Left renal cortex interstitium (tissue), 4 donors: ENCODE measurements around the gene MORN1. TPM values are rescaled to one million over a fixed set of nuclear protein-coding genes. Genes with fewer than 3 reads are reported as not detected.
A peak's percentile ranks its signal among the peaks of the same experiment; 100 is the strongest.

ENCODE experiments used
- DNase-seq, 4 donors: peaks; one replicate each; pipeline ENCODE4 v3.0.0-alpha.2; 2013; ENCODE audit warnings: low read depth in 4 of 4, low spot score in 2 of 4, missing footprints in 1 of 4
- polyA plus RNA-seq, 4 donors: library from polyadenylated mRNA; unstranded; fragments of 120-200 nt; gene quantifications; one replicate each; pipeline ENCODE4 v1.2.1, GENCODE V29; 2013; ENCODE audit not compliant: insufficient read length in 4 of 4

MORN1 gene
- polyA plus RNA-seq, 4 donors: 9.3 to 21.2 (median 16.6) TPM

DNA sequence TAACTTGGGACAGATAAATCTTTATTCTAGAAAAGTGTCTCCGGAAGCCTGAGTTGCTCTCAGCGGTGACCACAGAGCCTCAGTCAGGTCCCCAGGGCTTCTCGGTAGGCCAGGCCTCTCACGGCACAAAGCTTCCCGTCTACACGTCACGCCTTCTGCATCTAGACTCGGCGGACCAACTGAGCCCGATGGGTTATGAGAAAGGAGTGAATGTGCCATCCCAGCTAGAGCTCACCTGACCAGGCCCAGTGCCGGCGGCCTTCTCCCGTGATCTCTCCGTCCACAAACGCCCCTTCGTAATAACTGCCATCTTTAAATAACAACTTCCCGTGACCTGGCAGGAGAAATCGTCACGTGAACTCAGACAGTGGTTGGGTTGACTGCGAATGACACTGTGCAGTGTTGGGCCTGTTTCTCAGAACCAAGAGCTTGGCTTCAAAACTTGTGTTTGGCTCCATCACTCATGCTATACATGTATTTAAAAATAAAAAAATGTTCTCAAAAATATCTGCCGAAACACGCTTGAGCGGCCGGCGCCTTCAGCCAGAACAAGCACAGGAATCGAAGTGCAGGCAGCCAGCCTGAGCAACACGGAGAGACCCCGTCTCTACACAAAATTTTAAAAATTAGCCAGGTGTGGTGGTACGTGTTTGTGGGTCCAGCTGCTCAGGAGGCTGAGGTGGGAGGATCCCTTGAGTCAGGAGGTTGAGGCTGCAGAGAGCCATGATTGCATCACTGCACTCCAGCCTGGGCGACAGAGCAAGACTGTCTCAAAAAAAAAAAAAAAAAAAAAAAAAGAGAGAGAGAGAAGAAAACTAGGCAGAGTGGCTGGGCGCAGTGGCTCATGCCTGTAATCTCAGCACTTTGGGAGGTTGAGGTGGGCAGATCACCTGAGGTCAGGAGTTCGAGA lies 3.1 kb downstream of the MORN1 start:
- DNase-seq: no peak

- no peak for DNase-seq
Measured at GRCh38 chr1:2386636-2387611, 4.4 kb downstream of the MORN1 start.

DNA sequence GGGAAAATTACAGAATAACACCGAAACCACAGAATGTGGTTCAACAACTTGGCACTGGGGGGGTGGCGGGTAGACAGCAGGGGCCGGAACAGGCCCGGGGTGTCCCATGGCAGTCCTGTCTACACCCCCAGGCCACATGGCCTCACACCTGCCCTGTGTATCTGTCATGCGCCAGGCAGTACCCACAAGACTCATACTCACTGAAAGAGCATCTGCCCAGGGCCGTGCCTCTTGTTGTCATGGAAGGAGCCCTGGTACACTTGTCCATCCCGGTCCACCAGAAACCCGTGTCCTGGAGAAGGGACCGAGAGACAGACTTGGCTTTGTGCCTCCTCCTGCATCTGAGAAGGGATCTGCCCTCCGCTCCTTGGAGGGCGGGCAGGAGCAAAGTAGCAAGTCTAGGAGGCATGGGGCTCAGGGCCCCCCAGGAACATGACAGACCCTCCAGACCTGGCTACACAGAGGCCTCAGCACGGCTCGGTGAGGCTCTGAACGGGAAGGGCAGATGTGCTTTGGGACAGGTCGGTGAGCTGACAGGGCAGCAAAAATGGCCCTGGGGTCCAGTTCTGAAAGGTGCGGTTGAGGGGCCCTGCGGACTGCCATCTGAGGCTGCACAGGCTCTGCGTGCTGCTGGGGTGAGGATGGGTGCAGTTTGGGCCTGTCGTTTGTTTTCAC lies 5.6 kb downstream of the MORN1 start:
- no peak for DNase-seq

GRCh38 chr1:2384941-2385481 lies 6.3 kb downstream of the MORN1 start:
- no peak for DNase-seq

GRCh38 chr1:2384130-2384860 lies 7.1 kb downstream of the MORN1 start:
- no peak for DNase-seq

GRCh38 chr1:2383576-2383975 lies 7.8 kb downstream of the MORN1 start:
- no peak for DNase-seq

GRCh38 chr1:2382621-2383361 lies 8.6 kb downstream of the MORN1 start:
- no peak for DNase-seq

- DNase-seq: peak in 2 of 4 donors; percentile 57 to 60
Measured at GRCh38 chr1:2381741-2382620, 9.4 kb downstream of the MORN1 start.

GRCh38 chr1:2380816-2381591 lies 10.3 kb downstream of the MORN1 start:
- no peak for DNase-seq

- DNase-seq: no peak
Measured at GRCh38 chr1:2379733-2380404, 11.5 kb downstream of the MORN1 start.

GRCh38 chr1:2378956-2379732 lies 12.2 kb downstream of the MORN1 start:
- DNase-seq: no peak

DNA sequence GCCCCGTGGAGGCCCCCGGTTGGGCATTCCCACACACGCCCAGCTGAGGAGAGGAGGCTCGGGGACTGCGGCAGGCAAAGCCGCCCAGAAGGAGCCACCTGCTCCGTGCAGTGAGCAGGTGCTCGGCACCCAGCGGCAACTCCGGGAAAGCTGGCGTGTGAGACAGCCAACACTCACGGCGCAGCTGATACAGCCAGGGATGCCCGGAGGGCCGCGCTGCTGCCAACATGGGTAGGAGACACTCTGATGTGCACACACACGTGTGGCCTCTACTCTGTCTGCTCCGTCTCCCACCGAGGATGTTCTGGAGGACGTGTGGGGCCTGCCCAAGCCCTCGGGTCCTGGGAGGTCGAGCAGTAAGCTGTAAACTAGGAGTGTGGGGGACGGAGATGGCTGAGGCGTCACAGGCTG lies 12.9 kb downstream of the MORN1 start:
- DNase-seq: no peak

GRCh38 chr1:2377751-2378440 lies 13.5 kb downstream of the MORN1 start:
- no peak for DNase-seq

DNA sequence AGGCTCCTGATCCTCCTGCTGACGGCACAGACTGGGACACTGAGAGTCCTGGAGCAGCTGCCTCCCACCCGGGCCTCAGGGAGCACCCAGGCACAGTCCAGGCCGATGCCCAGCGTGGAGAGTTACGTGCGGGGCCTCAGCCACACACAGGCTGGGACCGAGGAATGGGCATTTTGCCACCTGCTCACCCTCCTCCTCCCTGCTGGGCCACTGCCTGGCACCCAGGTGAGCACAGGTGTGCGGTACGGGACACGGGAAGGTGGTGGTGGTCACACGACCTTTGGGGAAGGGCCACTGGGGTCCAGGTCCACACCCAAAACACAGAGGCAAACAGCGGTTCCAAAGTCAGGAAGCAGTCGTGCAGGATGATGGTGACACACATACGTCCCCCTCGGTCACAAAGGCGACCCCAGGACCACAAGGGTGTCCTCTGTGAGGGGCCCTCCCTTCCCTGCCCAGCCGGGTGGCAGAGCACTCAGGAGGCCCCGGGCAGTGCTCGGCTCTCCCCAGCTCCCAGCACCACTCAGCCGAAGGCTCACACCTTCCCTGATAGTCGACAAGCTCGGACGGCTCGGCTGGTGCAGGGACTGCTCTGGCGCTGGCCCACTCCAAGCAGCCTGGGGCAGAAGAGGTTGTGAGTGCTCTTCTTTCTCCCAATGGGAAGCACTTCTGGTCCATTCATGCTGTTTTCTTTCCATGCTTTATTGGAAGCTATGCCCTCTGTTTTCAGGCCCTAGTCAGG lies 14.3 kb downstream of the MORN1 start:
- no peak for DNase-seq

DNA sequence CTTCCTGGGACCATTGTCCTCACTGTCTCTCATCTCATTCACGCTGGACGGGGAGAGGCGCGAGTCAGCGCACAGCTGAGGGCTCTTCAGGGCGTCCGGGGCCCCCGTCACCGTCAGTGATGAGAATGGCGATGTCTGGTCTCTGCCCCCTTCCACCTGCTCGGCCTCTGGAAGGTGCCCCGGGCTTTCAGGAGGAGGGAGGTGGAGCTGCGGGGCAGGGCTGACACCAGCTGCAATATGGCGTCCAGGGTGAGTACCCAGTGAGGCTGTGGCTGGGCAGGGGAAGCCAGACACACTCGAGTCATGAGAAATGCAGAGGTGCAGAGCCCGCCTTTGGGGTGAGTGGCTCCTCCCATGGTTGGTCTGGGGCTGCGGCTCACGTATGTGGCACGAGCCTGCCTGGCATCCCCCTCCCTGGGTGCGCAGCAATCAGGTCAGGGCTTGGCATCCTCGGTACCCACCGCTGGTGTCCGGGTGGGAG lies 15.1 kb downstream of the MORN1 start:
- no peak for DNase-seq
